ENCODE measurements around the gene AURKB. TPM values are rescaled to one million over a fixed set of nuclear protein-coding genes. Genes with fewer than 3 reads are reported as not detected.
A peak's percentile ranks its signal among the peaks of the same experiment; 100 is the strongest.

The AURKB gene
- total RNA-seq, 4 donors from 2014 or later = 2.3 TPM; not detected in 3

DNA sequence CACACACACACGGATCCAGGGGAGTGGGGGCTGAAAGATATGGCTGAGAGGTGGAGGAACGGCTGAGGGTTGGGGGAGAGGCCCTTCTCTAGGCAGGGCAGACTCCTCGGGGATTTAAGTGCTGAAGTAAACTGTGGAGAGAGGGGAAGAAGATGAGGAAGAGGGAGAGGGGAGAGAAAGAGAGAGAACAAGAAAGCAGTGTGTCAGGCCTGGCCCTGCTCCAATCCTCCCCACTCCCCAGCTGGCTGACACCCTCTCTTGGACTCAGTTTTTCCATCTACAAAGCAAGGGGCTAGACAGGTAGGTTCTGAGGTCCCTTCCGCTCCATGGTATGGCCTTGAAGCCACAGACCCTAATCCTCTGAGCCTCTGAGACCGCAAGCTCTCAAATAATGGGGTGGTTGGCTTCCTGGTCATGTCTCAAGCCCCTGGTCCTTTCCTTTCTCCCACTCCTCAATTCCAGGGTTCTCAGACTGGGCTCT is 49.6 kb downstream of the AURKB start:
- Histone ChIP-seq H3K36me3 (peaks cover 0 to 19% of the 10 kb centered on the region in 2 donors), H3K27ac (peak overlapping the region; percentile 98 to 100 (median 99)), H3K4me1 (peaks cover 41 to 55% of the 10 kb centered on the region in 2 donors), H3K27me3 (no peaks in the 10 kb centered on the region), H3K9me3 (no peaks in the 10 kb centered on the region), H3K4me3 (peak overlapping the region in 1 of 4 donors; percentile 92)
- no peak for TF ChIP-seq POLR2A (IDR thresholded peaks at IDR 0.05)
- TF ChIP-seq, protein P1, sequence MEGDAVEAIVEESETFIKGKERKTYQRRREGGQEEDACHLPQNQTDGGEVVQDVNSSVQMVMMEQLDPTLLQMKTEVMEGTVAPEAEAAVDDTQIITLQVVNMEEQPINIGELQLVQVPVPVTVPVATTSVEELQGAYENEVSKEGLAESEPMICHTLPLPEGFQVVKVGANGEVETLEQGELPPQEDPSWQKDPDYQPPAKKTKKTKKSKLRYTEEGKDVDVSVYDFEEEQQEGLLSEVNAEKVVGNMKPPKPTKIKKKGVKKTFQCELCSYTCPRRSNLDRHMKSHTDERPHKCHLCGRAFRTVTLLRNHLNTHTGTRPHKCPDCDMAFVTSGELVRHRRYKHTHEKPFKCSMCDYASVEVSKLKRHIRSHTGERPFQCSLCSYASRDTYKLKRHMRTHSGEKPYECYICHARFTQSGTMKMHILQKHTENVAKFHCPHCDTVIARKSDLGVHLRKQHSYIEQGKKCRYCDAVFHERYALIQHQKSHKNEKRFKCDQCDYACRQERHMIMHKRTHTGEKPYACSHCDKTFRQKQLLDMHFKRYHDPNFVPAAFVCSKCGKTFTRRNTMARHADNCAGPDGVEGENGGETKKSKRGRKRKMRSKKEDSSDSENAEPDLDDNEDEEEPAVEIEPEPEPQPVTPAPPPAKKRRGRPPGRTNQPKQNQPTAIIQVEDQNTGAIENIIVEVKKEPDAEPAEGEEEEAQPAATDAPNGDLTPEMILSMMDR (IDR thresholded peaks at IDR 0.05 in 4 of 5, conservative IDR thresholded peaks at IDR 0.05 in 1 of 5) = no peak
- no peak for DNase-seq
- intact Hi-C loops (cut with DNase I; ENCODE audit: low total_unique reads) = no loop called here
- in situ Hi-C loops (cut with MboI; ENCODE audit: low sequenced_read_pairs in 4 of 4) = no loop called here
- no peak for ATAC-seq

- in situ Hi-C loops (cut with MboI; ENCODE audit: low sequenced_read_pairs in 4 of 4) = no loop called here
- ATAC-seq = no peak
- H3K9me3 ChIP-seq = no peaks in the 10 kb centered on the region
- H3K4me3 ChIP-seq = no peak overlapping the region
- peak overlapping the region; percentile 98 to 100 (median 99) for H3K27ac ChIP-seq
- H3K27me3 ChIP-seq = no peaks in the 10 kb centered on the region
- DNase-seq = no peak
- peaks cover 41 to 55% of the 10 kb centered on the region in 2 donors for H3K4me1 ChIP-seq
- H3K36me3 ChIP-seq = peaks cover 0 to 19% of the 10 kb centered on the region in 2 donors
- TF ChIP-seq POLR2A (IDR thresholded peaks at IDR 0.05) = no peak
- TF ChIP-seq, protein P1 (IDR thresholded peaks at IDR 0.05 in 4 of 5, conservative IDR thresholded peaks at IDR 0.05 in 1 of 5) = no peak
- intact Hi-C loops (cut with DNase I; ENCODE audit: low total_unique reads) = no loop called here
Measured at GRCh38 chr17:8160224-8160577, 50.2 kb downstream of the AURKB start.

GRCh38 chr17:8159459-8160223 is 50.7 kb downstream of the AURKB start:
- Histone ChIP-seq H3K4me3 (no peak overlapping the region), H3K4me1 (peaks cover 37 to 51% of the 10 kb centered on the region in 2 donors), H3K27me3 (no peaks in the 10 kb centered on the region), H3K36me3 (peaks cover 0 to 19% of the 10 kb centered on the region in 2 donors), H3K9me3 (no peaks in the 10 kb centered on the region), H3K27ac (peak overlapping the region; percentile 98 to 100 (median 99))
- intact Hi-C loops (cut with DNase I; ENCODE audit: low total_unique reads) (loop anchor here (2.0 to 10.0 kb wide), 2 partner anchors 27 to 585 kb away; partner anchors contain the start of gene CD68), in situ Hi-C loops (cut with MboI; ENCODE audit: low sequenced_read_pairs in 4 of 4) (no loop called here)
- no peak for ATAC-seq
- no peak for DNase-seq
- no peak for TF ChIP-seq POLR2A (IDR thresholded peaks at IDR 0.05)
- TF ChIP-seq, protein P1 (IDR thresholded peaks at IDR 0.05 in 4 of 5, conservative IDR thresholded peaks at IDR 0.05 in 1 of 5) = no peak

- ATAC-seq (no peak), DNase-seq (no peak)
- intact Hi-C loops (cut with DNase I; ENCODE audit: low total_unique reads) = loop anchor here (2.0 to 10.0 kb wide), 2 partner anchors 28 to 584 kb away; partner anchors contain the start of gene CD68
- no peak overlapping the region for H3K4me3 ChIP-seq
- in situ Hi-C loops (cut with MboI; ENCODE audit: low sequenced_read_pairs in 4 of 4) = no loop called here
- peaks cover 31 to 45% of the 10 kb centered on the region in 2 donors for H3K4me1 ChIP-seq
- no peaks in the 10 kb centered on the region for H3K9me3 ChIP-seq
- H3K27ac ChIP-seq = peak overlapping the region; percentile 98 to 100 (median 99)
- peaks cover 0 to 19% of the 10 kb centered on the region in 2 donors for H3K36me3 ChIP-seq
- no peaks in the 10 kb centered on the region for H3K27me3 ChIP-seq
- TF ChIP-seq, protein P1 (IDR thresholded peaks at IDR 0.05 in 4 of 5, conservative IDR thresholded peaks at IDR 0.05 in 1 of 5) = no peak
- peak in 1 of 2 donors; percentile 7 for TF ChIP-seq POLR2A (IDR thresholded peaks at IDR 0.05)
Measured at GRCh38 chr17:8159032-8159400, 51.4 kb downstream of the AURKB start.

Measured in gastrocnemius medialis (tissue), 4 donors.